Smooth muscle cell (in vitro differentiated cells): ENCODE measurements around the gene FHOD3. TPM values are rescaled to one million over a fixed set of nuclear protein-coding genes. Genes with fewer than 3 reads are reported as not detected.
A peak's percentile ranks its signal among the peaks of the same experiment; 100 is the strongest.

Experiments used
- DNase-seq: peaks from one replicate; lab custom pipeline; 2025; ENCODE audit not compliant: unreplicated experiment; lab: John Stamatoyannopoulos, UW
- H2AFZ ChIP-seq: fragments of 200-600 bp; sonication (generic); 2 replicates; pipeline ENCODE4 v1.6.0; 2016; ENCODE audit warnings: antibody characterized with exemption, low read depth, mild to moderate bottlenecking
- H3F3A ChIP-seq: fragments of 200-600 bp; sonication (generic); 2 replicates; pipeline ENCODE4 v1.6.0; 2017; ENCODE audit warnings: antibody characterized with exemption, low read depth
- H3K27ac ChIP-seq: fragments of 200-600 bp; sonication (generic); 2 replicates; pipeline ENCODE4 v1.5.1; 2016; ENCODE audit warnings: low read depth, mild to moderate bottlenecking
- H3K27me3 ChIP-seq: fragments of 200-600 bp; sonication (generic); 2 replicates; pipeline ENCODE4 v1.6.1; 2016; ENCODE audit warnings: low read depth, mild to moderate bottlenecking
- H3K36me3 ChIP-seq: fragments of 200-600 bp; sonication (generic); 2 replicates; pipeline ENCODE4 v1.5.1; 2016; ENCODE audit warnings: low read depth
- H3K4me1 ChIP-seq: fragments of 200-600 bp; sonication (generic); 2 replicates; pipeline ENCODE4 v1.5.1; 2016; ENCODE audit warnings: low read depth
- H3K4me2 ChIP-seq: fragments of 200-600 bp; sonication (generic); 2 replicates; pipeline ENCODE4 v1.6.0; 2016; ENCODE audit warnings: mild to moderate bottlenecking
- H3K4me3 ChIP-seq: fragments of 200-600 bp; sonication (generic); 2 replicates; pipeline ENCODE4 v1.5.1; 2016; ENCODE audit warnings: mild to moderate bottlenecking
- H3K79me2 ChIP-seq: fragments of 200-600 bp; sonication (generic); 2 replicates; pipeline ENCODE4 v1.6.0; 2016; ENCODE audit warnings: low read depth, mild to moderate bottlenecking
- H3K9ac ChIP-seq: fragments of 200-600 bp; sonication (generic); 2 replicates; pipeline ENCODE4 v1.6.0; 2016; ENCODE audit warnings: low read depth
- H3K9me3 ChIP-seq: fragments of 200-600 bp; sonication (generic); replicated peaks from 2 replicates; pipeline ENCODE4 v1.5.1; 2016; ENCODE audit warnings: low read depth
- H4K20me1 ChIP-seq: fragments of 200-600 bp; sonication (generic); 2 replicates; pipeline ENCODE4 v1.6.0; 2016; ENCODE audit warnings: low read depth
- WGBS: methylation state at CpG from one replicate; pipeline ENCODE4 v1.1.7; 2016; ENCODE audit warnings: low lambda C conversion rate; 5-methylcytosine and 5-hydroxymethylcytosine counted together
- polyA plus RNA-seq: library from polyadenylated mRNA; unstranded; fragments of >200 nt; fragmentation: Nextera tagmentation; extraction: Ambion mirVana; gene quantifications from 2 replicates; pipeline ENCODE4 v1.2.1, GENCODE V29; 2016
- total RNA-seq: library from RNA; depleted of rRNA; stranded (reverse); fragments of >200 nt; gene quantifications from 2 replicates; pipeline ENCODE4 v1.2.3, GENCODE V29; 2014
- TF ChIP-seq, protein P1 (sequence below): fragments of 200-600 bp; sonication (generic); IDR thresholded peaks from 2 replicates; pipeline ENCODE4 v1.5.1; 2017; ENCODE audit warnings: borderline replicate concordance, mild to moderate bottlenecking, antibody characterized with exemption; ENCODE audit not compliant: insufficient read depth, poor library complexity, severe bottlenecking

The FHOD3 gene
- total and polyA plus RNA-seq, 2 experiments from 2014 or later, result 6.3 to 19.4 TPM

GRCh38 chr18:36769172-36769571 lies 471.7 kb downstream of the FHOD3 start:
- Histone ChIP-seq H3K9me3 (no peaks in the 10 kb centered on the region), H3K27ac (no peak overlapping the region), H3K4me3 (no peak overlapping the region), H2AFZ (no peak overlapping the region), H3K36me3 (no peaks in the 10 kb centered on the region), H4K20me1 (no peaks in the 10 kb centered on the region), H3F3A (no peaks in the 10 kb centered on the region), H3K79me2 (no peaks in the 10 kb centered on the region), H3K4me1 (no peaks in the 10 kb centered on the region), H3K4me2 (no peak overlapping the region), H3K27me3 (no peaks in the 10 kb centered on the region), H3K9ac (no peak overlapping the region)
- TF ChIP-seq, protein P1, sequence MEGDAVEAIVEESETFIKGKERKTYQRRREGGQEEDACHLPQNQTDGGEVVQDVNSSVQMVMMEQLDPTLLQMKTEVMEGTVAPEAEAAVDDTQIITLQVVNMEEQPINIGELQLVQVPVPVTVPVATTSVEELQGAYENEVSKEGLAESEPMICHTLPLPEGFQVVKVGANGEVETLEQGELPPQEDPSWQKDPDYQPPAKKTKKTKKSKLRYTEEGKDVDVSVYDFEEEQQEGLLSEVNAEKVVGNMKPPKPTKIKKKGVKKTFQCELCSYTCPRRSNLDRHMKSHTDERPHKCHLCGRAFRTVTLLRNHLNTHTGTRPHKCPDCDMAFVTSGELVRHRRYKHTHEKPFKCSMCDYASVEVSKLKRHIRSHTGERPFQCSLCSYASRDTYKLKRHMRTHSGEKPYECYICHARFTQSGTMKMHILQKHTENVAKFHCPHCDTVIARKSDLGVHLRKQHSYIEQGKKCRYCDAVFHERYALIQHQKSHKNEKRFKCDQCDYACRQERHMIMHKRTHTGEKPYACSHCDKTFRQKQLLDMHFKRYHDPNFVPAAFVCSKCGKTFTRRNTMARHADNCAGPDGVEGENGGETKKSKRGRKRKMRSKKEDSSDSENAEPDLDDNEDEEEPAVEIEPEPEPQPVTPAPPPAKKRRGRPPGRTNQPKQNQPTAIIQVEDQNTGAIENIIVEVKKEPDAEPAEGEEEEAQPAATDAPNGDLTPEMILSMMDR, result no peak
- 87% methylated on average over 10 of the region's 10 CpGs for WGBS
- no peak for DNase-seq

GRCh38 chr18:36769611-36770314 lies 472.2 kb downstream of the FHOD3 start:
- Histone ChIP-seq H3K4me1 (no peaks in the 10 kb centered on the region), H3K4me2 (no peak overlapping the region)
- 71% methylated on average over 6 of the region's 6 CpGs for WGBS

GRCh38 chr18:36770315-36770946 lies 472.9 kb downstream of the FHOD3 start:
- WGBS, result 91% methylated on average over 3 of the region's 3 CpGs
- Histone ChIP-seq H3K4me3 (no peak overlapping the region), H3K79me2 (no peaks in the 10 kb centered on the region), H3K27me3 (no peaks in the 10 kb centered on the region), H3F3A (no peaks in the 10 kb centered on the region), H3K9ac (no peak overlapping the region), H3K4me2 (no peak overlapping the region), H3K27ac (no peak overlapping the region), H3K4me1 (no peaks in the 10 kb centered on the region), H4K20me1 (no peaks in the 10 kb centered on the region), H3K36me3 (no peaks in the 10 kb centered on the region), H2AFZ (no peak overlapping the region), H3K9me3 (no peaks in the 10 kb centered on the region)
- TF ChIP-seq, protein P1, result no peak
- no peak for DNase-seq

More at GRCh38 chr18:36769611-36770314, 472.2 kb downstream of the FHOD3 start:
- DNase-seq, result no peak
- Histone ChIP-seq H4K20me1 (no peaks in the 10 kb centered on the region), H3K9ac (no peak overlapping the region), H3K27me3 (no peaks in the 10 kb centered on the region), H3K9me3 (no peaks in the 10 kb centered on the region), H3K27ac (no peak overlapping the region), H3K4me3 (no peak overlapping the region), H3F3A (no peaks in the 10 kb centered on the region), H3K36me3 (no peaks in the 10 kb centered on the region), H3K79me2 (no peaks in the 10 kb centered on the region), H2AFZ (no peak overlapping the region)
- TF ChIP-seq, protein P1, result peak; percentile 15

- TF ChIP-seq, protein P1, result no peak
- Histone ChIP-seq H2AFZ (no peak overlapping the region), H3K9ac (no peak overlapping the region), H3K27me3 (no peaks in the 10 kb centered on the region), H3K27ac (no peak overlapping the region), H3K4me2 (no peak overlapping the region), H3K36me3 (no peaks in the 10 kb centered on the region), H3K9me3 (no peaks in the 10 kb centered on the region), H3F3A (no peaks in the 10 kb centered on the region), H3K4me1 (no peaks in the 10 kb centered on the region), H3K4me3 (no peak overlapping the region), H4K20me1 (no peaks in the 10 kb centered on the region), H3K79me2 (no peaks in the 10 kb centered on the region)
- 91% methylated on average over 4 of the region's 4 CpGs for WGBS
- no peak for DNase-seq
Observed at GRCh38 chr18:36771245-36771644, 473.7 kb downstream of the FHOD3 start.
